Ishikawa (cell line): ENCODE data around the gene FAP.

ENCODE experiments used
- CEBPB ChIP-seq: IDR thresholded peaks from 2 replicates; pipeline ENCODE4 v1.6.1; 2012
- CREB1 ChIP-seq: IDR thresholded peaks from 2 replicates; pipeline ENCODE4 v1.6.1; 2012; ENCODE audit warnings: low read depth
- EGR1 ChIP-seq: IDR thresholded peaks from 2 replicates; pipeline ENCODE4 v1.6.1; 2012
- EP300 ChIP-seq: IDR thresholded peaks from 2 replicates; pipeline ENCODE4 v1.6.1; 2012; ENCODE audit warnings: borderline replicate concordance
- FOXM1 ChIP-seq: IDR thresholded peaks from 2 replicates; pipeline ENCODE4 v1.6.1; 2012; ENCODE audit warnings: low read depth, borderline replicate concordance
- MAX ChIP-seq: IDR thresholded peaks from 2 replicates; pipeline ENCODE4 v1.6.1; 2012
- NFIC ChIP-seq: IDR thresholded peaks from 2 replicates; pipeline ENCODE4 v1.6.1; 2012
- RAD21 ChIP-seq: IDR thresholded peaks from 2 replicates; pipeline ENCODE4 v1.6.1; 2012; ENCODE audit warnings: low read depth
- REST ChIP-seq: IDR thresholded peaks from 2 replicates; pipeline ENCODE4 v1.6.1; 2012; ENCODE audit warnings: low read depth, mild to moderate bottlenecking
- TAF1 ChIP-seq: IDR thresholded peaks from 2 replicates; pipeline ENCODE4 v1.6.1; 2012; ENCODE audit warnings: low read depth, mild to moderate bottlenecking
- TCF12 ChIP-seq: IDR thresholded peaks from 2 replicates; pipeline ENCODE4 v1.6.1; 2012; ENCODE audit warnings: low read depth
- TEAD4 ChIP-seq: IDR thresholded peaks from 2 replicates; pipeline ENCODE4 v1.6.1; 2012
- USF1 ChIP-seq: IDR thresholded peaks from 2 replicates; pipeline ENCODE4 v1.6.1; 2012
- YY1 ChIP-seq: IDR thresholded peaks from 2 replicates; pipeline ENCODE4 v1.6.1; 2012; ENCODE audit warnings: low read depth
- ZBTB7A ChIP-seq: IDR thresholded peaks from 2 replicates; pipeline ENCODE4 v1.6.1; 2012; ENCODE audit warnings: low read depth

The FAP gene

GRCh38 chr2:162215162-162215561 lies 28.1 kb downstream of the FAP start:
- TF ChIP-seq EGR1 = no peak
- no peak for TF ChIP-seq TAF1
- TF ChIP-seq CEBPB = no peak
- TF ChIP-seq FOXM1 = no peak
- no peak for TF ChIP-seq MAX
- no peak for TF ChIP-seq ZBTB7A
- TF ChIP-seq TCF12 = no peak
- no peak for TF ChIP-seq CREB1
- TF ChIP-seq RAD21 = no peak
- no peak for TF ChIP-seq REST
- TF ChIP-seq YY1 = no peak
- TF ChIP-seq NFIC = no peak
- no peak for TF ChIP-seq USF1
- no peak for TF ChIP-seq TEAD4
- no peak for TF ChIP-seq EP300

GRCh38 chr2:162212366-162212765 lies 30.9 kb downstream of the FAP start:
- no peak for TF ChIP-seq ZBTB7A
- no peak for TF ChIP-seq EGR1
- TF ChIP-seq RAD21 = no peak
- no peak for TF ChIP-seq EP300
- TF ChIP-seq FOXM1 = no peak
- no peak for TF ChIP-seq REST
- TF ChIP-seq CREB1 = no peak
- TF ChIP-seq CEBPB = no peak
- no peak for TF ChIP-seq NFIC
- no peak for TF ChIP-seq TCF12
- TF ChIP-seq USF1 = no peak
- no peak for TF ChIP-seq MAX
- TF ChIP-seq TEAD4 = no peak
- no peak for TF ChIP-seq YY1
- no peak for TF ChIP-seq TAF1

GRCh38 chr2:162211732-162212131 lies 31.5 kb downstream of the FAP start:
- no peak for TF ChIP-seq ZBTB7A
- no peak for TF ChIP-seq CREB1
- TF ChIP-seq MAX = no peak
- no peak for TF ChIP-seq EGR1
- no peak for TF ChIP-seq TEAD4

GRCh38 chr2:162210385-162210784 lies 32.9 kb downstream of the FAP start:
- no peak for TF ChIP-seq TAF1
- TF ChIP-seq REST = no peak
- TF ChIP-seq EGR1 = no peak
- TF ChIP-seq MAX = no peak
- TF ChIP-seq TCF12 = no peak
- TF ChIP-seq EP300 = no peak
- no peak for TF ChIP-seq CREB1
- no peak for TF ChIP-seq FOXM1
- TF ChIP-seq NFIC = no peak
- TF ChIP-seq RAD21 = no peak

- no peak for TF ChIP-seq ZBTB7A
- no peak for TF ChIP-seq MAX
- no peak for TF ChIP-seq REST
- no peak for TF ChIP-seq EGR1
- TF ChIP-seq FOXM1 = no peak
- no peak for TF ChIP-seq YY1
- no peak for TF ChIP-seq RAD21
- no peak for TF ChIP-seq NFIC
- TF ChIP-seq TCF12 = no peak
These were observed 41.0 kb downstream of the FAP start for GRCh38 chr2:162202203-162202602.
